MCF 10A (cell line): Measurements from ENCODE around the gene KRTCAP2. TPM values are rescaled to one million over a fixed set of nuclear protein-coding genes. Genes with fewer than 3 reads are reported as not detected.

Experiments
- BruUV-seq: library from RNA; stranded (reverse); fragments of 400-500 nt; replicated peaks from 2 replicates; lab custom pipeline; 2021; lab: Mats Ljungman, UMichigan
- CTCF ChIA-PET: fragments of 300-600 bp; sonication (Branson Sonifier 250); formaldehyde crosslinking; extraction: SDS; loops from one replicate; lab custom pipeline; 2021; ENCODE audit warnings: antibody characterized with exemption, inconsistent platforms; lab: Yijun Ruan, JAX
- POLR2A ChIA-PET: fragments of 300-600, 350-650 bp; sonication (Branson Sonifier 250); formaldehyde crosslinking; extraction: SDS; loops from one replicate; lab custom pipeline; 2020; ENCODE audit warnings: antibody characterized with exemption, inconsistent platforms; lab: Yijun Ruan, JAX
- DNase-seq: peaks from one replicate; pipeline ENCODE4 v3.0.0-alpha.2; 2018; ENCODE audit not compliant: unreplicated experiment
- H3K27ac Mint-ChIP-seq: one replicate; pipeline ENCODE4 v1.8.0; 2022; ENCODE audit warnings: mild to moderate bottlenecking, low read depth, mixed read lengths; ENCODE audit not compliant: unreplicated experiment
- H3K27me3 Mint-ChIP-seq: one replicate; pipeline ENCODE4 v1.8.0; 2022; ENCODE audit warnings: mixed read lengths; ENCODE audit not compliant: insufficient read depth, unreplicated experiment
- H3K36me3 Mint-ChIP-seq: one replicate; pipeline ENCODE4 v1.8.0; 2022; ENCODE audit warnings: mild to moderate bottlenecking, moderate library complexity, mixed read lengths; ENCODE audit not compliant: insufficient read depth, unreplicated experiment
- H3K4me1 Mint-ChIP-seq: one replicate; pipeline ENCODE4 v1.8.0; 2022; ENCODE audit warnings: mixed read lengths; ENCODE audit not compliant: insufficient read depth, unreplicated experiment
- H3K4me3 Mint-ChIP-seq: one replicate; pipeline ENCODE4 v1.8.0; 2022; ENCODE audit warnings: mild to moderate bottlenecking, moderate library complexity, mixed read lengths; ENCODE audit not compliant: unreplicated experiment
- H3K9me3 Mint-ChIP-seq: one replicate; pipeline ENCODE4 v1.8.0; 2022; ENCODE audit warnings: mixed read lengths; ENCODE audit not compliant: unreplicated experiment
- CTCF ChIP-seq: fragments of 200-600 bp; IDR thresholded peaks from one replicate; pipeline ENCODE4 v1.8.0; 2022; ENCODE audit warnings: antibody characterized with exemption, mild to moderate bottlenecking; ENCODE audit not compliant: unreplicated experiment
- intact Hi-C: fragments of 100-400 bp; cut with micrococcal nuclease; formaldehyde crosslinking; loops from 2 replicates; pipeline ENCODE4 v1.14.1; 2022
- total RNA-seq: library from RNA; stranded (reverse); gene quantifications from 2 replicates; pipeline ENCODE4 v1.2.3, GENCODE V29; 2022

KRTCAP2 gene
- total RNA-seq, 1 experiment from 2014 or later, result 313 TPM

- ChIA-PET CTCF (interaction anchor here (0.6 to 14.5 kb wide), 38 partner anchors 9 to 1510 kb away, joined by 3 to 380 read pairs (median 4); partner anchors contain the start of genes FLAD1 and THBS3), POLR2A (interaction anchor here (0.6 to 15.7 kb wide), 8 partner anchors 20 to 172 kb away, joined by 3 to 215 read pairs (median 5); partner anchors contain the start of genes MTX1, SCAMP3, SLC50A1 and ZBTB7B)
- peaks cover 42% of the 10 kb centered on the region for H3K4me1 Mint-ChIP-seq
- BruUV-seq, result no TSS peak
- intact Hi-C loops, result loop anchor here (5.0 kb wide), 2 partner anchors 202 to 418 kb away; partner anchors contain the start of genes CKS1B and SHC1
- H3K36me3 Mint-ChIP-seq, result peaks cover 32% of the 10 kb centered on the region
- DNase-seq, result no peak
- TF ChIP-seq CTCF, result no peak
- no peaks in the 10 kb centered on the region for H3K27me3 Mint-ChIP-seq
- no peaks in the 10 kb centered on the region for H3K9me3 Mint-ChIP-seq
- H3K4me3 Mint-ChIP-seq, result no peak overlapping the region
- peak overlapping the region; percentile 66 for H3K27ac Mint-ChIP-seq
These were observed 1.5 kb upstream of the KRTCAP2 start for GRCh38 chr1:155174324-155175280.

- intact Hi-C loops, result loop anchor here (1.0 to 5.0 kb wide), 2 partner anchors 54 to 201 kb away; partner anchors contain the start of genes CKS1B and SHC1
- CTCF ChIA-PET, result interaction anchor here (0.6 to 14.5 kb wide), 52 partner anchors 9 to 586 kb away, joined by 3 to 380 read pairs (median 6); partner anchors contain the start of genes EFNA3, FLAD1, MTX1 and SLC50A1
- no peaks in the 10 kb centered on the region for H3K9me3 Mint-ChIP-seq
These were observed 597 bp upstream of the KRTCAP2 start, which contains the start of gene TRIM46 for GRCh38 chr1:155173478-155174323. TRIM46 (plus strand) TSS chr1:155173849; CDS start chr1:155173967, 118 bp downstream.

More at GRCh38 chr1:155173478-155174323, 597 bp upstream of the KRTCAP2 start, which contains the start of gene TRIM46:
- no peak for TF ChIP-seq CTCF
- H3K36me3 Mint-ChIP-seq, result peaks cover 39% of the 10 kb centered on the region
- peak within 1 kb of the TSS; percentile 95 for H3K27ac Mint-ChIP-seq
- BruUV-seq, result no TSS peak
- peak within 1 kb of the TSS; percentile 87 for H3K4me3 Mint-ChIP-seq
- peaks cover 45% of the 10 kb centered on the region for H3K4me1 Mint-ChIP-seq
- POLR2A ChIA-PET, result interaction anchor here (0.7 to 15.7 kb wide), 35 partner anchors 9 to 745 kb away, joined by 3 to 215 read pairs (median 7); partner anchors contain the start of genes DPM3, EFNA1, EFNA3 and MTX1
- no peak for DNase-seq
- no peaks in the 10 kb centered on the region for H3K27me3 Mint-ChIP-seq
